Ovary (tissue), 9 donors: ENCODE measurements around the gene TMEM212. TPM values are rescaled to one million over a fixed set of nuclear protein-coding genes. Genes with fewer than 3 reads are reported as not detected.

Experiments
- DNase-seq, 5 donors: peaks; one replicate each; pipeline ENCODE4 v3.0.0-alpha.2; 2019 to 2020
- H3K27ac ChIP-seq, 2 donors: fragments of 200-600 bp; one replicate each; pipeline versions ENCODE4 v1.5.1 to v1.8.0; 2019 to 2022
- H3K27me3 ChIP-seq: fragments of 200-600 bp; one replicate; pipeline ENCODE4 v1.8.0; 2022
- H3K36me3 ChIP-seq: fragments of 200-600 bp; sonication (generic); one replicate; pipeline ENCODE4 v1.5.1; 2019
- H3K4me1 ChIP-seq: one replicate; pipeline ENCODE4 v1.8.1; 2013; ENCODE audit warnings: mild to moderate bottlenecking, moderate library complexity; ENCODE audit not compliant: insufficient read depth
- H3K4me3 ChIP-seq: fragments of 200-600 bp; sonication (generic); one replicate; pipeline ENCODE4 v1.5.1; 2017
- H3K9me3 ChIP-seq, 2 donors: fragments of 200-600 bp in 1 of 2; sonication (generic) in 1 of 2; one replicate each; pipeline versions ENCODE4 v1.5.1 to v1.8.1; 2013 to 2019; ENCODE audit warnings: mild to moderate bottlenecking in 1 of 2, moderate library complexity in 1 of 2
- CTCF ChIP-seq, 3 donors: fragments of 450-650 bp in 2 of 3; fragments of 200-600 bp in 1 of 3; IDR thresholded peaks; one replicate each; pipeline versions ENCODE4 v1.5.1 to v1.8.0; 2016 to 2022; ENCODE audit warnings: antibody characterized with exemption in 3 of 3, mild to moderate bottlenecking in 1 of 3
- EP300 ChIP-seq: sonication (generic); formaldehyde crosslinking; IDR thresholded peaks from one replicate; pipeline ENCODE4 v1.6.1; 2017; ENCODE audit warnings: antibody characterized with exemption
- POLR2A ChIP-seq: fragments of 450-650 bp; IDR thresholded peaks from one replicate; pipeline ENCODE4 v1.6.1; 2017; ENCODE audit warnings: antibody characterized with exemption, mild to moderate bottlenecking, moderate library complexity
- WGBS, 3 donors: extraction: QIAGEN DNeasy Blood & Tissue Kit in 1 of 3; methylation state at CpG; one replicate each; pipeline versions ENCODE4 v1.1.5 to v1.1.7; 2013 to 2017; 5-methylcytosine and 5-hydroxymethylcytosine counted together
- intact Hi-C, 4 donors: fragments of 100-400 bp; cut with DNase I; formaldehyde crosslinking; loops; one replicate each; pipeline versions ENCODE4 v1.11.0 to v1.15.1; 2022 to 2023
- polyA plus RNA-seq, 2 donors: library from polyadenylated mRNA; stranded (reverse); fragments of 200-250 nt in 1 of 2; fragments of 350-450 nt in 1 of 2; fragmentation: Illumina TruSeq in 1 of 2; extraction: RNeasy Lipid Tissue Mini Kit (QIAGEN cat#74804) in 1 of 2; gene quantifications; one replicate each; pipeline ENCODE4 v1.2.3, GENCODE V29; 2013 to 2014
- total RNA-seq, 7 donors: library from RNA; depleted of rRNA in 2 of 7; stranded (reverse); fragments of >200 nt in 2 of 7; fragmentation: NEBNext Ultra II Directional in 3 of 7; extraction: Animal tissue kit (Norgen Biotek cat#: 25700) in 3 of 7; gene quantifications; one replicate each; pipeline versions ENCODE4 v1.1.0 to v1.2.4, GENCODE V29; 2016 to 2023
- donor health status: DM: no; HTN: no; CAD: no; lungs with moderate emphysema.
- donor health status: DM: no; HTN: no; CAD: no.
- donor health status: Bipolar disorder and iron deficiency.
- donor health status: DM: yes; HTN: yes; CAD: no.
- donor health status: DM: no; HTN: no; CAD: no.
- donor health status: DM: yes; HTN: yes; CAD: no.

Gene TMEM212
- total and polyA plus RNA-seq, 9 donors = 0.35 to 5.5 (median 0.93) TPM; not detected in 5

GRCh38 chr3:171867981-171868380 lies 24.8 kb downstream of the TMEM212 start:
- Histone ChIP-seq H3K4me3 (no peak overlapping the region), H3K9me3 (no peaks in the 10 kb centered on the region), H3K27me3 (no peaks in the 10 kb centered on the region), H3K36me3 (no peaks in the 10 kb centered on the region), H3K4me1 (no peaks in the 10 kb centered on the region), H3K27ac (no peak overlapping the region)
- DNase-seq = no peak
- intact Hi-C loops = no loop called here
- WGBS, 3 donors = 88 to 90% (median 88%) methylated on average over 5 of the region's 5 CpGs
- TF ChIP-seq CTCF (IDR thresholded peaks at IDR 0.05) = no peak
- TF ChIP-seq EP300 = no peak
- TF ChIP-seq POLR2A = no peak

GRCh38 chr3:171871392-171872274 lies 28.5 kb downstream of the TMEM212 start:
- Histone ChIP-seq H3K4me3 (no peak overlapping the region), H3K27me3 (no peaks in the 10 kb centered on the region), H3K4me1 (peaks cover 10% of the 10 kb centered on the region), H3K9me3 (no peaks in the 10 kb centered on the region), H3K27ac (no peak overlapping the region), H3K36me3 (no peaks in the 10 kb centered on the region)
- TF ChIP-seq EP300 = no peak
- TF ChIP-seq POLR2A = no peak
- TF ChIP-seq CTCF (IDR thresholded peaks at IDR 0.05) = no peak
- 72 to 87% (median 76%) methylated on average over 8 of the region's 8 CpGs for WGBS, 3 donors
- DNase-seq = no peak
- intact Hi-C loops = no loop called here

- Histone ChIP-seq H3K27ac (peak overlapping the region in 1 of 2 donors; percentile 33), H3K9me3 (no peaks in the 10 kb centered on the region), H3K36me3 (no peaks in the 10 kb centered on the region), H3K4me1 (peaks cover 12% of the 10 kb centered on the region), H3K27me3 (no peaks in the 10 kb centered on the region), H3K4me3 (no peak overlapping the region)
- WGBS, 3 donors = 74 to 93% (median 78%) methylated on average over 1 of the region's 1 CpG
- DNase-seq = no peak
- no peak for TF ChIP-seq CTCF (IDR thresholded peaks at IDR 0.05)
- no peak for TF ChIP-seq EP300
- no peak for TF ChIP-seq POLR2A
- intact Hi-C loops = no loop called here
These were observed 30.4 kb downstream of the TMEM212 start for GRCh38 chr3:171873580-171873979.

- TF ChIP-seq EP300 (no peak), POLR2A (no peak), CTCF (IDR thresholded peaks at IDR 0.05) (no peak)
- no peaks in the 10 kb centered on the region for H3K9me3 ChIP-seq
- WGBS, 3 donors = 14 to 31% (median 20%) methylated on average over 2 of the region's 2 CpGs
- H3K4me3 ChIP-seq = no peak overlapping the region
- peaks cover 15% of the 10 kb centered on the region for H3K4me1 ChIP-seq
- H3K36me3 ChIP-seq = no peaks in the 10 kb centered on the region
- no peaks in the 10 kb centered on the region for H3K27me3 ChIP-seq
- intact Hi-C loops = no loop called here
- peak overlapping the region in 1 of 2 donors; percentile 33 for H3K27ac ChIP-seq
- no peak for DNase-seq
These were observed 31.1 kb downstream of the TMEM212 start for GRCh38 chr3:171874251-171874681.
